Right lobe of liver (tissue), 6 donors: ENCODE data around the gene HHAT. TPM values are rescaled to one million over a fixed set of nuclear protein-coding genes. Genes with fewer than 3 reads are reported as not detected.

ENCODE experiments used
- ATAC-seq, 4 donors: fragments of 200-7000 bp; cut with Tn5 transposase; one replicate each; pipeline ENCODE4 v1.9.1; 2020; ENCODE audit warnings: mild to moderate bottlenecking in 4 of 4, moderate library complexity in 4 of 4
- DNase-seq, 3 donors: peaks; one replicate each; pipeline ENCODE4 v3.0.0-alpha.2; 2020
- H3K27ac ChIP-seq, 3 donors: fragments of 200-600 bp; one replicate each; pipeline ENCODE4 v1.8.0; 2022
- H3K27me3 ChIP-seq, 2 donors: fragments of 200-600 bp; one replicate each; pipeline ENCODE4 v1.8.0; 2022
- H3K36me3 ChIP-seq, 4 donors: fragments of 200-600 bp; sonication (generic) in 1 of 4; one replicate each; pipeline versions ENCODE4 v1.5.1 to v1.8.0; 2017 to 2022; ENCODE audit warnings: control low read depth in 1 of 4
- H3K4me1 ChIP-seq, 4 donors: fragments of 200-600 bp; sonication (generic) in 1 of 4; one replicate each; pipeline versions ENCODE4 v1.5.1 to v1.8.0; 2017 to 2022; ENCODE audit warnings: control low read depth in 1 of 4
- H3K4me3 ChIP-seq, 3 donors: fragments of 200-600 bp; one replicate each; pipeline ENCODE4 v1.8.0; 2022
- H3K9me3 ChIP-seq, 4 donors: fragments of 200-600 bp; sonication (generic) in 1 of 4; one replicate each; pipeline versions ENCODE4 v1.5.1 to v1.8.0; 2017 to 2022; ENCODE audit warnings: control low read depth in 1 of 4
- CTCF ChIP-seq, 4 donors: fragments of 200-600 bp in 3 of 4; fragments of 450-650 bp in 1 of 4; IDR thresholded peaks; one replicate each; pipeline versions ENCODE4 v1.5.1 to v1.8.0; 2016 to 2022; ENCODE audit warnings: antibody characterized with exemption in 4 of 4, mild to moderate bottlenecking in 2 of 4
- POLR2A ChIP-seq: fragments of 450-650 bp; IDR thresholded peaks from one replicate; pipeline ENCODE4 v1.6.1; 2017; ENCODE audit warnings: antibody characterized with exemption, mild to moderate bottlenecking
- WGBS: methylation state at CpG from one replicate; pipeline ENCODE4 v1.1.6; 2018; ENCODE audit warnings: low coverage, low lambda C conversion rate; ENCODE audit not compliant: insufficient coverage; ENCODE audit errors: missing lambda C conversion rate; 5-methylcytosine and 5-hydroxymethylcytosine counted together
- intact Hi-C, 2 donors: fragments of 100-400 bp; cut with DNase I; formaldehyde crosslinking; loops; one replicate each; pipeline versions ENCODE4 v1.11.2 to v1.14.1; 2022
- total RNA-seq, 6 experiments: library from RNA; depleted of rRNA in 2 of 6; stranded (reverse); fragments of >200 nt in 2 of 6; fragmentation: NEBNext Ultra II Directional in 3 of 6; extraction: Animal tissue kit (Norgen Biotek cat#: 25700) in 3 of 6; gene quantifications; one replicate each; pipeline versions ENCODE4 v1.1.0 to v1.2.4, GENCODE V29; 2016 to 2023
- donor health status: DM: no; HTN: yes; CAD: no.
- donor health status: DM: no; HTN: no; CAD: no.
- donor health status: DM: no; HTN: no; CAD: no.
- donor health status: DM: no; HTN: yes; CAD: no.
- donor health status: DM: no; HTN: yes; CAD: no.

HHAT gene
- total RNA-seq, 6 experiments from 2014 or later, result 2.2 to 4.1 (median 2.7) TPM

- Histone ChIP-seq H3K27me3 (no peaks in the 10 kb centered on the region), H3K4me1 (peaks cover 0 to 6% (median 0%) of the 10 kb centered on the region in 4 donors), H3K36me3 (no peaks in the 10 kb centered on the region), H3K4me3 (no peak overlapping the region), H3K27ac (no peak overlapping the region), H3K9me3 (no peaks in the 10 kb centered on the region)
- intact Hi-C loops, result no loop called here
- DNase-seq (no peak), ATAC-seq (peak; percentile 57 to 97 (median 82))
- no peak for TF ChIP-seq POLR2A
These were observed 116.8 kb downstream of the HHAT start for GRCh38 chr1:210445485-210445884.

- Histone ChIP-seq H3K9me3 (no peaks in the 10 kb centered on the region), H3K27me3 (no peaks in the 10 kb centered on the region), H3K4me3 (no peak overlapping the region), H3K4me1 (peaks cover 0 to 6% (median 0%) of the 10 kb centered on the region in 4 donors), H3K27ac (no peak overlapping the region), H3K36me3 (no peaks in the 10 kb centered on the region)
- no peak for ATAC-seq
- intact Hi-C loops, result no loop called here
- no peak for DNase-seq
- TF ChIP-seq POLR2A, result no peak
- no peak for TF ChIP-seq CTCF (IDR thresholded peaks at IDR 0.05)
- 81% methylated on average over 7 of the region's 7 CpGs for WGBS
These were observed 117.2 kb downstream of the HHAT start for GRCh38 chr1:210445931-210446330.

GRCh38 chr1:210446479-210446878 lies 117.8 kb downstream of the HHAT start:
- WGBS, result 61% methylated on average over 9 of the region's 9 CpGs
- no peak for ATAC-seq
- no peaks in the 10 kb centered on the region for H3K9me3 ChIP-seq
- H3K27ac ChIP-seq, result no peak overlapping the region
- no peak overlapping the region for H3K4me3 ChIP-seq
- no peak for DNase-seq
- peaks cover 0 to 6% (median 0%) of the 10 kb centered on the region in 4 donors for H3K4me1 ChIP-seq
- intact Hi-C loops, result no loop called here
- no peaks in the 10 kb centered on the region for H3K27me3 ChIP-seq
- H3K36me3 ChIP-seq, result no peaks in the 10 kb centered on the region
- TF ChIP-seq CTCF (IDR thresholded peaks at IDR 0.05) (no peak), POLR2A (no peak)

GRCh38 chr1:210447456-210448057 lies 118.9 kb downstream of the HHAT start:
- intact Hi-C loops, result no loop called here
- ATAC-seq, result no peak
- no peak for DNase-seq
- Histone ChIP-seq H3K36me3 (no peaks in the 10 kb centered on the region), H3K9me3 (no peaks in the 10 kb centered on the region), H3K27ac (no peak overlapping the region), H3K4me3 (no peak overlapping the region), H3K4me1 (peaks cover 0 to 6% (median 0%) of the 10 kb centered on the region in 4 donors), H3K27me3 (no peaks in the 10 kb centered on the region)
- 63% methylated on average over 3 of the region's 5 CpGs for WGBS
- TF ChIP-seq CTCF (IDR thresholded peaks at IDR 0.05) (no peak), POLR2A (no peak)

GRCh38 chr1:210448297-210448892 lies 119.7 kb downstream of the HHAT start:
- intact Hi-C loops, result no loop called here
- no peaks in the 10 kb centered on the region for H3K27me3 ChIP-seq
- H3K36me3 ChIP-seq, result no peaks in the 10 kb centered on the region
- TF ChIP-seq POLR2A, result no peak
- peak; percentile 54 to 60 (median 56) for TF ChIP-seq CTCF (IDR thresholded peaks at IDR 0.05)
- no peak overlapping the region for H3K27ac ChIP-seq
- WGBS, result 46% methylated on average over 4 of the region's 4 CpGs
- H3K9me3 ChIP-seq, result no peaks in the 10 kb centered on the region
- H3K4me1 ChIP-seq, result peaks cover 0 to 6% (median 0%) of the 10 kb centered on the region in 4 donors
- peak; percentile 63 to 78 (median 71) for ATAC-seq
- no peak for DNase-seq
- no peak overlapping the region for H3K4me3 ChIP-seq
